Hematopoietic multipotent progenitor cell treated with erythropoietin and hydrocortisone succinate and interleukin-3 and kit ligand, for 6 days (in vitro differentiated cells): ENCODE data around the gene RNF208.

ENCODE experiments used
- DNase-seq: peaks from one replicate; pipeline ENCODE4 v3.0.0-alpha.2; 2015

RNF208 gene

DNA sequence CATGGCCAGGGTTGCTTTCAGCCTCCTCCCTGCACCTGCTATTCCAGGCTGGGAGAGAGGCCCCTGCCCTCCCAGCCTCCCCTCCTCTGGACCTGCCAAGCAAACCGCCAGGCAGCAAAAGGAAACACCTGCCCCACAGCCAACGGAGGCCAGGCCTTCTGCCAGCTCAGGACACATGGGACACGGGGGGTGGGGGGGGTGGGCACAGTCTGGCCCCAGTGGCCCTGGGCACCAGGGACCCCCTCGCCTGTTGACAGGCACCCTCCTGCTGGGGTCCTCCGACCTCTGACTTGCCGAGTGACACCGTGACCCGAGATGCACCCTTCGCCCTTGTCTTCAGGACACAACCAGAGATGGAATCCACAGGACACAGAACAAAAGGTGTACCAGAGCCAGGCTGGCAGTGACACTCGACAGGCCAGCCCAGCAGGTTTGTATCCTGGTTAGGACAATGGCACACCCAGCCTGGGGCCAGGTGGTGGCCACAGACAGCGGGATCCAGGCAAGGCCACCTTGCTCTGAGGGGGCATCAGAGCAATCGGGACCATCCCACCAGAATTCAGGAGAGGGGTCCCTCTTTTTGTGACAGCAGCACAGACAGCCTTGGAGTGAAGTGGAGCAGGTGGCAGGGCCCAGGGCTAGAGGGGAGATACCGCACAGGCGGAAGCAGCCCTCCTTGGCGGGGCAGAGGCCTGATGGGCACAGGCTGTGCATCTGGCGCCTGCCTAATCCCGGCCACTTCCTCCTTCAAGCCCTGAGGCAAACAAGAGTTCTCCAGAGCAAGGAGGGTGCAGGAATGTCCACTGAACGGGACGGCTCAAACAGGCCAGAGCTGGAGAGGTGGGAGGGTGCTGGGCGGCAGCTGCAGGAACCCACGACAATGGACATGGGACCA is 48.9 kb downstream of the RNF208 start:
- DNase-seq: no peak

- DNase-seq: no peak
Measured at GRCh38 chr9:137171149-137171900, 50.7 kb downstream of the RNF208 start.

DNA sequence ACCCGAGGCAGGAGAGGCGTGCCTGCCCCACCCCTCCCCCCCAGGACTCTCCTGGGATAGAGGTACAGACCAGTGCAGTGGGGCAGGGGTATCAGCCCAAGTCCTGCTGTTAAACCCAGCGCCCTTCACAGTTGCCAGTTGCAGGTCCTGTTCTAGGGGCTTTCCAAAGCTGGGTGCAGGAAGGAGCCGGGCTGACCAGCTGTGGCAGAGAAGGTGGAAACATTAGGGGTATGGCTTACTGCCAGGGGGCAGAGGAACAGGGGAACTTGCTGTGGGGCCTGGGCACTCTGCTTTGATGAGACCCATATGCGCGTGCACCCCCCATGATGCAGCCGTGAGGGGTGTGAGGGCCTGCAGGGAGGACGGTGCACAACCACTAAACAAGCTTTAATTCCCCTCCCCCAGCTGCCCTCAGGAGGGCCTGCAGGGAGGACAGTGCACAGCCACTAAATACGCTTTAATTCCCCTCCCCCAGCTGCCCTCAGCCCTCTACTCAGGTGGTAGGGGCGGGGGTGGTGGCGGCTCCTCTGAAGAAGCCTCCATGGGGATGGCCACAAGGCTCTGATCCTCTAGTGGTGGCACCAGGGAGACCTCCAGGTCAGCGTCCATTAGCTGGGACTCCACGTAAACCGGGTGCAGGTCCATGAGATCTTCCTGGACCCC is 51.4 kb downstream of the RNF208 start:
- DNase-seq: no peak
